IMR-90 (cell line): ENCODE data around the gene HOXC13. TPM values are rescaled to one million over a fixed set of nuclear protein-coding genes. Genes with fewer than 3 reads are reported as not detected.

ENCODE experiments used
- ATAC-seq: fragments of 200-7000 bp; cut with Tn5 transposase; 2 replicates; pipeline ENCODE4 v1.9.1; 2020; ENCODE audit warnings: low read depth, mild to moderate bottlenecking, moderate library complexity
- BruUV-seq: library from RNA; stranded (reverse); fragments of 400-500 nt; replicated peaks from 2 replicates; lab custom pipeline; 2021; lab: Mats Ljungman, UMichigan
- CTCF ChIA-PET: fragments of 300-600 bp; formaldehyde crosslinking; extraction: SDS; loops from one replicate; lab custom pipeline; 2021; ENCODE audit warnings: antibody characterized with exemption; lab: Yijun Ruan, JAX
- POLR2A ChIA-PET: fragments of 300-600 bp; sonication (Branson Sonifier 250); formaldehyde crosslinking; loops from one replicate; lab custom pipeline; 2022; ENCODE audit warnings: antibody characterized with exemption; ENCODE audit not compliant: unreplicated experiment; lab: Charles Lee
- DNase-seq: peaks from one replicate; pipeline ENCODE4 v3.0.0; 2013
- H2AFZ ChIP-seq: replicated peaks from 2 replicates; pipeline ENCODE3; 2013; ENCODE audit warnings: low read length, mild to moderate bottlenecking; ENCODE audit not compliant: poor library complexity
- H2AK5ac ChIP-seq: 2 replicates; pipeline ENCODE4 v1.6.1; 2013; ENCODE audit warnings: low read depth, low read length, inconsistent platforms
- H2AK9ac ChIP-seq: replicated peaks from 2 replicates; pipeline ENCODE3; 2013; ENCODE audit warnings: mild to moderate bottlenecking, low read depth, low read length, moderate library complexity; ENCODE audit not compliant: poor library complexity
- H2BK120ac ChIP-seq: 2 replicates; pipeline ENCODE4 v1.6.1; 2013; ENCODE audit warnings: low read depth, low read length, inconsistent platforms
- H2BK15ac ChIP-seq: 3 replicates; pipeline ENCODE4 v1.6.1; 2013; ENCODE audit warnings: low read depth, low read length, inconsistent platforms
- H2BK20ac ChIP-seq: 2 replicates; pipeline ENCODE4 v1.6.1; 2013; ENCODE audit warnings: low read depth, mild to moderate bottlenecking, inconsistent platforms, low read length, moderate library complexity
- H2BK5ac ChIP-seq: 2 replicates; pipeline ENCODE4 v1.6.1; 2013; ENCODE audit warnings: mild to moderate bottlenecking, low read depth, low read length, inconsistent platforms; ENCODE audit not compliant: poor library complexity, severe bottlenecking
- H3K14ac ChIP-seq: replicated peaks from 2 replicates; pipeline ENCODE4 v1.6.1; 2013; ENCODE audit warnings: low read depth, low read length, inconsistent platforms
- H3K18ac ChIP-seq: 2 replicates; pipeline ENCODE4 v1.6.1; 2013; ENCODE audit warnings: low read depth, low read length, control low read depth
- H3K23ac ChIP-seq: 2 replicates; pipeline ENCODE4 v1.6.1; 2013; ENCODE audit warnings: low read depth, low read length, inconsistent platforms
- H3K27ac ChIP-seq: 2 replicates; pipeline ENCODE4 v1.5.1; 2013; ENCODE audit warnings: mild to moderate bottlenecking, control low read depth, low read length; ENCODE audit not compliant: insufficient read depth
- H3K27me3 ChIP-seq: 2 replicates; pipeline ENCODE4 v1.6.1; 2013; ENCODE audit warnings: low read length; ENCODE audit not compliant: control insufficient read depth, insufficient read depth
- H3K36me3 ChIP-seq: 2 replicates; pipeline ENCODE4 v1.6.1; 2013; ENCODE audit warnings: low read length, mixed read lengths; ENCODE audit not compliant: control insufficient read depth, insufficient read depth
- H3K4ac ChIP-seq: 2 replicates; pipeline ENCODE4 v1.6.1; 2013; ENCODE audit warnings: low read depth, low read length, inconsistent platforms
- H3K4me1 ChIP-seq: 2 replicates; pipeline ENCODE4 v1.6.1; 2013; ENCODE audit warnings: low read length, mixed read lengths; ENCODE audit not compliant: control insufficient read depth, insufficient read depth
- H3K4me2 ChIP-seq: 2 replicates; pipeline ENCODE4 v1.6.1; 2013; ENCODE audit warnings: low read depth, mild to moderate bottlenecking, control low read depth, low read length, moderate library complexity
- H3K4me3 ChIP-seq: 2 replicates; pipeline ENCODE4 v1.5.1; 2013; ENCODE audit warnings: low read depth, mild to moderate bottlenecking, control low read depth, low read length, moderate library complexity; ENCODE audit not compliant: insufficient read depth
- H3K56ac ChIP-seq: 2 replicates; pipeline ENCODE4 v1.6.1; 2013; ENCODE audit warnings: low read length, inconsistent platforms; ENCODE audit not compliant: insufficient read depth; ENCODE audit errors: extremely low read depth
- H3K79me1 ChIP-seq, 2 experiments: 2 replicates each; pipeline ENCODE4 v1.6.1; 2013; ENCODE audit warnings: low read length in 2 of 2, inconsistent platforms in 1 of 2, low read depth in 1 of 2
- H3K9ac ChIP-seq: 2 replicates; pipeline ENCODE4 v1.6.1; 2013; ENCODE audit warnings: low read depth, low read length, control low read depth
- H3K9me1 ChIP-seq: 2 replicates; pipeline ENCODE4 v1.6.1; 2013; ENCODE audit warnings: low read length, inconsistent platforms; ENCODE audit not compliant: insufficient read depth
- H3K9me3 ChIP-seq: 2 replicates; pipeline ENCODE4 v1.6.1; 2013; ENCODE audit warnings: low read length; ENCODE audit not compliant: control insufficient read depth, insufficient read depth
- H4K20me1 ChIP-seq: 2 replicates; pipeline ENCODE4 v1.6.1; 2013; ENCODE audit warnings: low read length, inconsistent platforms; ENCODE audit not compliant: insufficient read depth
- H4K5ac ChIP-seq: 2 replicates; pipeline ENCODE4 v1.6.1; 2013; ENCODE audit warnings: mild to moderate bottlenecking, low read depth, low read length, control low read depth
- H4K8ac ChIP-seq, 2 experiments: 2 replicates each; pipeline ENCODE4 v1.6.1; 2013; ENCODE audit warnings: low read depth in 2 of 2, low read length in 2 of 2, control low read depth in 1 of 2, inconsistent platforms in 1 of 2
- H4K91ac ChIP-seq: 2 replicates; pipeline ENCODE4 v1.6.1; 2013; ENCODE audit warnings: low read depth, low read length, inconsistent platforms; ENCODE audit not compliant: insufficient read depth
- BHLHE40 ChIP-seq: fragments of 150-350 bp; IDR thresholded peaks from 2 replicates; pipeline ENCODE4 v1.6.1; 2016; ENCODE audit warnings: mild to moderate bottlenecking, low read depth, low read length
- CHD1 ChIP-seq: IDR thresholded peaks from 2 replicates; pipeline ENCODE4 v1.6.1; 2012; ENCODE audit warnings: low read depth, low read length, improper control_type of control experiment
- FOS ChIP-seq: fragments of 150-350 bp; IDR thresholded peaks from 2 replicates; pipeline ENCODE4 v1.6.1; 2016; ENCODE audit warnings: low read depth, low read length
- MAZ ChIP-seq: IDR thresholded peaks from 2 replicates; pipeline ENCODE4 v1.6.1; 2012; ENCODE audit warnings: low read depth, mild to moderate bottlenecking, low read length, improper control_type of control experiment, moderate library complexity, borderline replicate concordance
- WGBS, 2 experiments: methylation state at CpG; one replicate each; pipeline versions ENCODE4 v1.1.5 to v1.1.7; 2013; ENCODE audit warnings: missing lambda C conversion rate in 2 of 2; ENCODE audit not compliant: insufficient read length in 1 of 2; ENCODE audit errors: extremely low coverage in 2 of 2; 5-methylcytosine and 5-hydroxymethylcytosine counted together
- dilution Hi-C: fragments of 300-500 bp; cut with HindIII; formaldehyde crosslinking; loops from one replicate; pipeline ENCODE4 v1.14.3; 2018; ENCODE audit warnings: low sequenced_read_pairs; ENCODE audit not compliant: unreplicated experiment
- in situ Hi-C: fragments of 300-500 bp; cut with MboI; formaldehyde crosslinking; loops from 3 replicates; pipeline ENCODE4 v1.14.3; 2019; ENCODE audit warnings: low sequenced_read_pairs, inconsistent platforms, mixed read lengths
- intact Hi-C: fragments of 100-400 bp; cut with micrococcal nuclease; formaldehyde crosslinking; loops from 2 replicates; pipeline ENCODE4 v1.10.0; 2022
- polyA plus RNA-seq, 3 experiments: library from polyadenylated mRNA; depleted of rRNA; stranded (reverse); fragments of >200 nt; gene quantifications; 2 replicates each; pipeline ENCODE4 v1.2.3, GENCODE V29; 2012; ENCODE audit warnings: low replicate concordance in 1 of 3
- total RNA-seq: library from RNA; depleted of rRNA; stranded (reverse); fragments of >200 nt; gene quantifications from 2 replicates; pipeline ENCODE4 v1.2.3, GENCODE V29; 2012

HOXC13 gene
- total and polyA plus RNA-seq, 2 of the 4 experiments (the other 2 are of a cell fraction) = not detected

DNA sequence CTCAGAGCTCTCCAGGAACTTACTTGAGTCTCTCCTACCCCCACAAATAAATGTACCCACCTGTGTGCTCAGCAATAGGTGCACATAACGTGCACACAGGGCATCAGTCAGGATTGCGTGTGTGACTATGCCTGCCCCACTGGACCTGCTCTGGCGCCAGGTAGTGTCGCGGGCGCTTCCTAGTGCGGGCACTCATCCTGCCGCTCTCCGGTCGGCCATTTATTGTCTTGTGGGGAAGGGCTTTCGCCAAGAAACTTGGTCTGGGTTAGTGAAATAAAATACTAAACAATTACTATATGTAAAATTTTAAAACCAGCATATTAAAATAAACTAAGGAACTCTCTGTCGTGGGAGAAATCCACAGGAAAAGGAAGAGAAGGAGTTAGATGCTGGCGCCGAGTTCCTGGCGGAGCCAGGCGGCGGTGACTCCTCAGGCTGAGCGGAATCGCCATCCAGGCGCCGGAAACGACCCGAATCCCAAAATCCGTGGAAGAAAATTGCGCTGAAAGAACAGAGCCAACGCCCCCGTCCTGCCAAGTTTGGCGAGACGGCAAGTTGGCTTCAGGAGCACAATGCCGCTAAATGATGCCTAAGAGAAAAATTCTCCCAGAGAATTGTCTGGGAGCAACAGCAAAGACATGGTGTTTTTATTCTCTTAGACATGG lies 7.9 kb upstream of the HOXC13 start:
- H3K9me1 ChIP-seq = no peaks in the 10 kb centered on the region
- 7% methylated on average over 3 of the region's 30 CpGs; no CpG with 5 or more reads in 1 of the 2 experiments for WGBS, 2 experiments
- dilution Hi-C loops (no loop called here), intact Hi-C loops (no loop called here), in situ Hi-C loops (no loop called here)
- no peak overlapping the region for H2AK5ac ChIP-seq
- H3K18ac ChIP-seq = no peak overlapping the region
- H3K79me1 ChIP-seq = no peaks in the 10 kb centered on the region
- H3K4me3 ChIP-seq = no peak overlapping the region
- no peak overlapping the region for H3K4me2 ChIP-seq
- H3K56ac ChIP-seq = no peak overlapping the region
- no peak overlapping the region for H2BK15ac ChIP-seq
- no peak overlapping the region for H2BK120ac ChIP-seq
- H3K27me3 ChIP-seq = peaks cover 87% of the 10 kb centered on the region
- no peak overlapping the region for H4K5ac ChIP-seq
- CTCF ChIA-PET = no interaction called here
- no TSS peak for BruUV-seq
- H3K9me3 ChIP-seq = peaks cover 6% of the 10 kb centered on the region; the same call in 1 of the 2 replicates
- H4K20me1 ChIP-seq = no peaks in the 10 kb centered on the region
- no peak overlapping the region for H4K8ac ChIP-seq
- no peak overlapping the region for H2BK20ac ChIP-seq
- no peak overlapping the region for H2AFZ ChIP-seq
- DNase-seq (no peak), ATAC-seq (no peak)
- TF ChIP-seq FOS = no peak
- no peak for TF ChIP-seq BHLHE40
- no peak for TF ChIP-seq MAZ
- no peak for TF ChIP-seq CHD1
- H3K36me3 ChIP-seq = no peaks in the 10 kb centered on the region
- H3K27ac ChIP-seq = no peak overlapping the region
- no peak overlapping the region for H2BK5ac ChIP-seq
- H3K14ac ChIP-seq = no peak overlapping the region
- no peak overlapping the region for H4K91ac ChIP-seq
- no peak overlapping the region for H2AK9ac ChIP-seq
- POLR2A ChIA-PET = no interaction called here
- no peak overlapping the region for H3K9ac ChIP-seq
- no peak overlapping the region for H3K23ac ChIP-seq
- H3K4me1 ChIP-seq = no peaks in the 10 kb centered on the region
- H3K4ac ChIP-seq = no peak overlapping the region
